Type B pancreatic cell (in vitro differentiated cells): ENCODE data around the gene BTBD19. TPM values are rescaled to one million over a fixed set of nuclear protein-coding genes. Genes with fewer than 3 reads are reported as not detected.
"Not testable (repeated sequence)": the region's sequence is repeated elsewhere in the genome, so short reads cannot be mapped to it uniquely, and the experiment has no call there.

Source experiments
- DNase-seq: peaks from one replicate; pipeline ENCODE4 v3.0.0; 2021; ENCODE audit warnings: mixed read lengths; ENCODE audit not compliant: unreplicated experiment; ENCODE audit errors: extremely low spot score
- H3K27ac Mint-ChIP-seq: 2 replicates; pipeline ENCODE4 v1.8.0; 2021; ENCODE audit warnings: mild to moderate bottlenecking, mixed read lengths
- H3K27me3 Mint-ChIP-seq: 2 replicates; pipeline ENCODE4 v1.8.0; 2021; ENCODE audit warnings: mixed read lengths
- H3K36me3 Mint-ChIP-seq: 2 replicates; pipeline ENCODE4 v1.8.0; 2021; ENCODE audit warnings: mixed read lengths
- H3K4me1 Mint-ChIP-seq: one replicate; pipeline ENCODE4 v1.8.0; 2021; ENCODE audit warnings: mixed read lengths; ENCODE audit not compliant: unreplicated experiment
- H3K4me3 Mint-ChIP-seq: 2 replicates; pipeline ENCODE4 v1.8.0; 2021; ENCODE audit warnings: mild to moderate bottlenecking, mixed read lengths
- H3K9me3 Mint-ChIP-seq: 2 replicates; pipeline ENCODE4 v1.8.0; 2021; ENCODE audit warnings: mixed read lengths
- CTCF ChIP-seq: fragments of 200-600 bp; sonication (generic); conservative IDR thresholded peaks from 2 replicates; pipeline ENCODE4 v1.5.0; 2021; ENCODE audit warnings: antibody characterized with exemption, mild to moderate bottlenecking
- total RNA-seq: library from RNA; stranded (reverse); gene quantifications from 2 replicates; pipeline ENCODE4 v1.2.1, GENCODE V29; 2021; ENCODE audit warnings: low replicate concordance

Gene BTBD19
- total RNA-seq, 1 donor from 2014 or later, result 10.3 TPM

GRCh38 chr1:44811234-44811633 is 2.9 kb downstream of the BTBD19 start:
- Mint-ChIP-seq H3K9me3 (peaks cover 5% of the 10 kb centered on the region), H3K27ac (peak overlapping the region; percentile 79), H3K4me1 (peaks cover 49% of the 10 kb centered on the region), H3K4me3 (peak overlapping the region; percentile 38), H3K27me3 (no peaks in the 10 kb centered on the region), H3K36me3 (peaks cover 12% of the 10 kb centered on the region)
- no peak for DNase-seq
- no peak for TF ChIP-seq CTCF

GRCh38 chr1:44812822-44813543 is 4.7 kb downstream of the BTBD19 start:
- peaks cover 7% of the 10 kb centered on the region for H3K36me3 Mint-ChIP-seq

GRCh38 chr1:44815926-44816325 is 7.6 kb downstream of the BTBD19 start:
- not testable (repeated sequence) for H3K36me3 Mint-ChIP-seq, H3K9me3 Mint-ChIP-seq, H3K27me3 Mint-ChIP-seq, DNase-seq, H3K27ac Mint-ChIP-seq
- peak overlapping the region; percentile 78 for H3K4me3 Mint-ChIP-seq
- H3K4me1 Mint-ChIP-seq, result peaks cover 41% of the 10 kb centered on the region

More at GRCh38 chr1:44812822-44813543, 4.7 kb downstream of the BTBD19 start:
- no peak for DNase-seq
- Mint-ChIP-seq H3K9me3 (peaks cover 5% of the 10 kb centered on the region), H3K27ac (no peak overlapping the region), H3K4me1 (peaks cover 39% of the 10 kb centered on the region), H3K27me3 (no peaks in the 10 kb centered on the region), H3K4me3 (peak overlapping the region; percentile 81)
- TF ChIP-seq CTCF, result no peak

GRCh38 chr1:44817307-44817706 is 9.0 kb downstream of the BTBD19 start:
- Mint-ChIP-seq H3K27ac (peak overlapping the region; percentile 49), H3K4me3 (peak overlapping the region; percentile 39), H3K36me3 (peaks cover 7% of the 10 kb centered on the region), H3K4me1 (peaks cover 28% of the 10 kb centered on the region), H3K27me3 (peaks cover 3% of the 10 kb centered on the region), H3K9me3 (peaks cover 5% of the 10 kb centered on the region)
- no peak for DNase-seq
- no peak for TF ChIP-seq CTCF

GRCh38 chr1:44817771-44818495 is 9.6 kb downstream of the BTBD19 start:
- TF ChIP-seq CTCF, result no peak
- Mint-ChIP-seq H3K9me3 (peaks cover 5% of the 10 kb centered on the region), H3K4me3 (peak overlapping the region; percentile 71), H3K36me3 (peaks cover 7% of the 10 kb centered on the region), H3K27me3 (peaks cover 3% of the 10 kb centered on the region), H3K27ac (peak overlapping the region; percentile 49), H3K4me1 (peaks cover 27% of the 10 kb centered on the region)
- DNase-seq, result no peak

- Mint-ChIP-seq H3K36me3 (peaks cover 7% of the 10 kb centered on the region), H3K9me3 (peaks cover 5% of the 10 kb centered on the region), H3K4me1 (peaks cover 27% of the 10 kb centered on the region), H3K27me3 (peaks cover 3% of the 10 kb centered on the region), H3K4me3 (peak overlapping the region; percentile 92), H3K27ac (peak overlapping the region; percentile 100)
- no peak for DNase-seq
- TF ChIP-seq CTCF, result no peak
These were observed 10.9 kb downstream of the BTBD19 start for GRCh38 chr1:44819196-44819607.
